DND-41 (cell line): Measurements from ENCODE around the gene HOXA5.

Experiments
- CTCF ChIP-seq: IDR thresholded peaks from 2 replicates; pipeline ENCODE4 v1.5.1; 2012; ENCODE audit warnings: borderline replicate concordance, low read length, moderate library complexity, mild to moderate bottlenecking; ENCODE audit not compliant: poor library complexity, severe bottlenecking; ENCODE audit errors: extremely low read depth
- EZH2 ChIP-seq: IDR thresholded peaks from 3 replicates; pipeline ENCODE4 v1.6.1; 2012; ENCODE audit warnings: borderline replicate concordance, low read depth, mild to moderate bottlenecking, moderate library complexity, low read length, inconsistent platforms; ENCODE audit not compliant: severe bottlenecking

- TF ChIP-seq CTCF (no peak), EZH2 (no peak)
Measured at GRCh38 chr7:27191833-27192545, 48.5 kb upstream of the HOXA5 start.
